Heart left ventricle (tissue), 13 donors: ENCODE data around the gene NT5DC4.

Source experiments
- CTCF ChIP-seq, 12 donors: fragments of 200-600 bp; sonication (generic) in 4 of 12; IDR thresholded peaks; one replicate each; pipeline versions ENCODE4 v1.5.0 to v1.8.0; 2018 to 2022; ENCODE audit warnings: antibody characterized with exemption in 12 of 12, mild to moderate bottlenecking in 5 of 12
- POLR2A ChIP-seq, 2 donors: fragments of 450-650 bp; IDR thresholded peaks; one replicate each; pipeline ENCODE4 v1.6.1; 2017; ENCODE audit warnings: antibody characterized with exemption in 2 of 2, mild to moderate bottlenecking in 2 of 2, moderate library complexity in 2 of 2
- donor health status: ischemic (EF 13 %, LVEDD 7.1; RV severe dilation, severe dysfunction).
- donor health status: DM: no; HTN: yes; CAD: no.
- donor health status: DM: no; HTN: no; CAD: no.
- donor health status: ischemic (EF 25% LVEDD 6.9; RV normal size, moderate dysfunction).
- donor health status: ischemic (EF 25% LVEDD 5.7; RV mildly dilated, moderate dysfunction).
- donor health status: ischemic (EF 35%, LVEDD 5.7; RV mildly dilated, moderate dysfunction).
- donor health status: nonischemic (EF 11% LVEDD 7.7; RV severe dilation, severe dysfunction).
- donor health status: DM: yes; HTN: yes; CAD: no.
- donor health status: PGD.
- donor health status: ischemic (EF 29% LVEDD 5.4; RV normal size, mild dysfunction).
- donor health status: nonischemic (EF 23%, LVEDD 6.1; RV moderate dilation, normal function).

- TF ChIP-seq CTCF (IDR thresholded peaks at IDR 0.05) = no peak
- TF ChIP-seq POLR2A (IDR thresholded peaks at IDR 0.05) = no peak
Observed at GRCh38 chr2:112754564-112754963, 33.7 kb downstream of the NT5DC4 start.
